ENCODE results near the gene ALDH1L1.

Gene ALDH1L1

DNA sequence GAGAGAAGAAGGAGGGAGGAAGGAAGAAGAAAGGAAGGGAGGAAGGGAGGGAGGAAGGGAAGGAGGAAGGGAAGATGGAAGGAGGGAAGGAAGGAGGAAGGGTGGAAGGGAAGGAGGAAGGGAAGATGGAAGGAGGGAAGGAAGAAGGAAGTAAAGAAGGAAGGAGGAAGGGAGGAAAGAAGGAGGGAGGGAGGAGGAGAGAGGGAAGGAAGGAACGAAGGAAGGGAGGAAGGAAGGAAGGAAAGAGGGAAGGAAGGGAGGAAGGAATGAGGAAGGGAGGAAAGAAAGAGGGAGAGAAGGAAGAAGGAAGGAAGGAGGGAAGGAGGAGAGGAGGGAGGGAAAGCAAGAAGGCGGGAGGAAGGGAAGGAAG, 31.8 kb upstream of the ALDH1L1 start:
- H3K27ac ChIP-seq = no peak overlapping the region
- peaks cover 93% of the 10 kb centered on the region for H3K27me3 ChIP-seq
- H3K4me3 ChIP-seq (ENCODE audit: low read depth in 1 of 2, low read length in 1 of 2) = no peak overlapping the region
- H3K4me1 ChIP-seq (ENCODE audit: control insufficient read depth in 1 of 2, insufficient read depth in 1 of 2, low read depth in 1 of 2, low read length in 1 of 2) = no peaks in the 10 kb centered on the region
- no peaks in the 10 kb centered on the region for H3K36me3 ChIP-seq
- H3K9me3 ChIP-seq = no peaks in the 10 kb centered on the region
- TF ChIP-seq, protein P1, sequence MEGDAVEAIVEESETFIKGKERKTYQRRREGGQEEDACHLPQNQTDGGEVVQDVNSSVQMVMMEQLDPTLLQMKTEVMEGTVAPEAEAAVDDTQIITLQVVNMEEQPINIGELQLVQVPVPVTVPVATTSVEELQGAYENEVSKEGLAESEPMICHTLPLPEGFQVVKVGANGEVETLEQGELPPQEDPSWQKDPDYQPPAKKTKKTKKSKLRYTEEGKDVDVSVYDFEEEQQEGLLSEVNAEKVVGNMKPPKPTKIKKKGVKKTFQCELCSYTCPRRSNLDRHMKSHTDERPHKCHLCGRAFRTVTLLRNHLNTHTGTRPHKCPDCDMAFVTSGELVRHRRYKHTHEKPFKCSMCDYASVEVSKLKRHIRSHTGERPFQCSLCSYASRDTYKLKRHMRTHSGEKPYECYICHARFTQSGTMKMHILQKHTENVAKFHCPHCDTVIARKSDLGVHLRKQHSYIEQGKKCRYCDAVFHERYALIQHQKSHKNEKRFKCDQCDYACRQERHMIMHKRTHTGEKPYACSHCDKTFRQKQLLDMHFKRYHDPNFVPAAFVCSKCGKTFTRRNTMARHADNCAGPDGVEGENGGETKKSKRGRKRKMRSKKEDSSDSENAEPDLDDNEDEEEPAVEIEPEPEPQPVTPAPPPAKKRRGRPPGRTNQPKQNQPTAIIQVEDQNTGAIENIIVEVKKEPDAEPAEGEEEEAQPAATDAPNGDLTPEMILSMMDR (IDR thresholded peaks at IDR 0.05) = no peak

DNA sequence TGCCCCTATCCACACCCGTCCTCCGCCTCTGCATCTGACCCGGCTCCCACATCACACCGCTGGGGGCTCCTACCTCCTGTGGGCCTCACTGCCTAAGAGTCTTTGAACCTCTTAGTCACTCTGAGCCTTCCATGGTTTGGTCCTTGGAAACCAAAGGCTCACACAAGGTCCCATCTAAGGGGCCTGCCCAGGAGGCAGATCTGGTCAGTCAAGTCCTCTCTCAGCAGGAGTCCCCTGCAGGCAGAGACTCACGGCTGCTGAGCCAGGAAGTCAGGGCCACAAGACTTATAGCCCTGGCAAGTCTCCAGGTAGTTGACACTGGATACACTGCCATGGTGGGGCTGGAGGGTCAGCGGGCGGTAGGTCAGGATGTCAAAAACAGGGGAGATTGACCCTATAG, 31.2 kb upstream of the ALDH1L1 start:
- TF ChIP-seq, protein P1 (IDR thresholded peaks at IDR 0.05) = no peak
- Histone ChIP-seq H3K27me3 (peaks cover 86% of the 10 kb centered on the region), H3K9me3 (no peaks in the 10 kb centered on the region), H3K27ac (no peak overlapping the region), H3K36me3 (no peaks in the 10 kb centered on the region), H3K4me3 (ENCODE audit: low read depth in 1 of 2, low read length in 1 of 2) (no peak overlapping the region), H3K4me1 (ENCODE audit: control insufficient read depth in 1 of 2, insufficient read depth in 1 of 2, low read depth in 1 of 2, low read length in 1 of 2) (no peaks in the 10 kb centered on the region)

DNA sequence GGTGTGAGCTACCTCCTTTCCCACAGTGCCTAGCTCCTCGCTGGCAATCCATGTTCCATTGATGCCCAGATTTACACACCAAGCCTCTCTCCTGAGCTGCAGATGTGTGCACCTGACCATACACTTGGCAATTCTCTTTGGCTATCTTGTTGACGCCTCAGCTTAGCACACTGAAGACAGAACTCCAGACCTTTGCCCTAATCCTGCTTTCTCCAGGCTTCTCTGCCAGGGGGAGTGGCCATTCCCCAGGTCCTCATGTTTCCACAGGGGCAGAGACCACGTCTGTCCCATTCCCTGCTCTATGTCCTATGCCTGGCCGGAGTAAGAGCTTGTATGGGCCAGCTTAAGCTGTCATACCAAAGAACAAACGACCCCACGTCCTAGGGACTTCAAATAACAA, 30.2 kb upstream of the ALDH1L1 start:
- TF ChIP-seq, protein P1 (IDR thresholded peaks at IDR 0.05) = no peak
- Histone ChIP-seq H3K27me3 (peaks cover 83% of the 10 kb centered on the region), H3K9me3 (no peaks in the 10 kb centered on the region), H3K4me3 (ENCODE audit: low read depth in 1 of 2, low read length in 1 of 2) (no peak overlapping the region), H3K36me3 (no peaks in the 10 kb centered on the region), H3K27ac (no peak overlapping the region), H3K4me1 (ENCODE audit: control insufficient read depth in 1 of 2, insufficient read depth in 1 of 2, low read depth in 1 of 2, low read length in 1 of 2) (no peaks in the 10 kb centered on the region)

DNA sequence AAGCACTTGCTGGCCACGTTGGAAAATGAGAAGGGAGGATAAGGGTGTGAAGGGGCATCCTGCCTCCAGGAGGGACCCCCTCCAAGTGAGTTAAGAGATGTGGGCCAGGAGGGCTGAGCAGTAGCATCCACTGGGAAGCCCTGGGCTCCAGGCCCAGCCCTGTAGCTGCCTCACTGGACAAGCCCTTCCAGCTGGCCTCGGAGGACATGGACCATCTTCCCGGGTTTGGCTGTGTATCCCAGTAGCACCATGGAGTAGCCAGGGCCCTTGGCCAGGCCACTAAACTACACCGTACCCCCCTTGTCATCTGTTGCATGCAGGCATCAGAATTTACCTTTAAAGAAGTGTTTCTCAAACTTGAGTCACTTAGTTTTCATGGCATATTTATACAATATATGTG, 29.4 kb upstream of the ALDH1L1 start:
- Histone ChIP-seq H3K27ac (no peak overlapping the region), H3K4me1 (ENCODE audit: control insufficient read depth in 1 of 2, insufficient read depth in 1 of 2, low read depth in 1 of 2, low read length in 1 of 2) (no peaks in the 10 kb centered on the region), H3K4me3 (ENCODE audit: low read depth in 1 of 2, low read length in 1 of 2) (no peak overlapping the region)

DNA sequence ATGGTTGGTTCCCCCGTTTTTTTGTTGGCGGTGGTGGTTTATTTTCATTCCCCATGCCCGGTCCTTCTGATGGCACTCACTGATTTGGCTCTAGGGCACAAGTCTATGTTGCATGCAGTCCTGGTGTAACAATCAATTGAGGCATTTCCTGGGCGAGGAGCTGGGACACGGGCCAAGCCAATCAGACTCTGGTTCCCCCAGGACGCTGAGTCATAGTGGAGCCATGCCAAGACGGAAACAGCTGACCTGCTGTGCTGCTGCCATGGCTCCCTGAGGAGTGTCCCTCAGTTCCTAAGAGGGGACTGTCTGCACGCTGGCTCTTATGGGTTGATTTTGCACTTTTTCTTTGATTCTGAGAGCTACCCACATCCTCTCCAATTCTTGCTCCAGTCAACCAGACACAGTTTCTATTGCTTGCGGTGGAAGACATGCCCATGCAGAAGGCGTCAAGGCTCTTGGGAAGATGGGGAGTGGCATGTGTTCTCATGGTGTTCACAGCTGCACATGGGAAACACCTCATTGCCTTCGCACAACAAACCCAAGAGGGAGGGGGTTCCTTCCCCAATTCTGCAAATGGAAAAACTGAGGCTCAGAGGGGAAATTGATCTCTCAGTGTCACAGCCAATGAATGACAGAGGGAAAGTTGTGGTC, 28.3 kb upstream of the ALDH1L1 start:
- Histone ChIP-seq H3K4me3 (ENCODE audit: low read depth in 1 of 2, low read length in 1 of 2) (no peak overlapping the region), H3K36me3 (no peaks in the 10 kb centered on the region), H3K27me3 (peaks cover 69% of the 10 kb centered on the region), H3K9me3 (no peaks in the 10 kb centered on the region), H3K4me1 (ENCODE audit: control insufficient read depth in 1 of 2, insufficient read depth in 1 of 2, low read depth in 1 of 2, low read length in 1 of 2) (no peaks in the 10 kb centered on the region), H3K27ac (no peak overlapping the region)
- TF ChIP-seq, protein P1 (IDR thresholded peaks at IDR 0.05) = no peak

More for the DNA sequence above, 29.4 kb upstream of the ALDH1L1 start:
- TF ChIP-seq, protein P1 (IDR thresholded peaks at IDR 0.05) = no peak
- H3K36me3 ChIP-seq = no peaks in the 10 kb centered on the region
- H3K9me3 ChIP-seq = no peaks in the 10 kb centered on the region
- H3K27me3 ChIP-seq = peaks cover 79% of the 10 kb centered on the region

Data from neutrophil (primary cell).